Stimulated activated CD4-positive, alpha-beta T cell treated with anti-CD3 and anti-CD28 coated beads, Interleukin-4, amount 100 ng/mL, for 4 hours (primary cell): Measurements from ENCODE around the gene ZNF512.
A peak's percentile ranks its signal among the peaks of the same experiment; 100 is the strongest.

ENCODE experiments used
- DNase-seq, 2 experiments: peaks; one replicate each; pipeline ENCODE4 v3.0.0-alpha.2; 2020

ZNF512 gene

GRCh38 chr2:27638037-27638637, 55.3 kb downstream of the ZNF512 start:
- DNase-seq, result no peak

- no peak for DNase-seq
Observed at GRCh38 chr2:27638709-27639108, 55.9 kb downstream of the ZNF512 start.

- DNase-seq, result no peak
Observed at GRCh38 chr2:27640722-27641245, 57.9 kb downstream of the ZNF512 start.

DNA sequence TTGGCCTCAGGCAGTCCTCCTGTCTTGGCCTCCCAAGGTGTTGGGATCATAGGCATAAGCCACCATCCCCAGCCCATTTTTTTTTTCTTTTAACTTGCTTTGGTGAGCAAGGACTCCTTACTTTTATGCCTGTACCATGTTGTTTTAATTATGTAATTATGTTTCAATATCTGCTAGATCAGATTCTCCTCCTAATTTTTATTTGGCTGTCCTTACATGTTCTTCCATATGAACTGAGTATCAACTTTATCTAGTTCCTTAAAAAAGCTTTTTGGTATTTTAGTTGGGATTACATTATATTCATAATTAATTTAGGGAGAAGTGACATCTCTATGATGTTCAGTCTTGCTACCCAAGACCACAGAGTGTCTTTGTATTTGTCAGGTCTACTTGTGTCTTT, 62.4 kb downstream of the ZNF512 start:
- no peak for DNase-seq

DNA sequence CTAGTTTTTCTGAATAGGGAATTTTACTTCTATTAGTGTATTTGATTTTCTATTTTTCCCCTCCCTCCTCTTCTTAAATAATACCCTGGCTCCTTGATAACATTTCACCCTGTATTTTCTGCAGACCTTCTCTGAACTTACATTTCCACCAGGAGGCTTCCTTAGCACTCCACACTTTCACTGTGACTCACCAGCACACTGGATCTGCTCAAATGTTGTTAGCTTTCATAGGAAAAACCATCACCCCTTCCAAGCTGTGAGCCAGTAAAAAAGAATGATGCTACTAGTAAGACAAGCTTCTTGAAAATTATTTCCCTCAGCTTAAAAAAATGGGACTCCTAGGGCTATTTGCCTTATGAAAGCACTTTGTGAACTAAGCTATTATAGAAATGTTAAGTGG, 64.4 kb downstream of the ZNF512 start:
- no peak for DNase-seq

GRCh38 chr2:27647737-27648136, 64.9 kb downstream of the ZNF512 start:
- DNase-seq, result no peak

DNA sequence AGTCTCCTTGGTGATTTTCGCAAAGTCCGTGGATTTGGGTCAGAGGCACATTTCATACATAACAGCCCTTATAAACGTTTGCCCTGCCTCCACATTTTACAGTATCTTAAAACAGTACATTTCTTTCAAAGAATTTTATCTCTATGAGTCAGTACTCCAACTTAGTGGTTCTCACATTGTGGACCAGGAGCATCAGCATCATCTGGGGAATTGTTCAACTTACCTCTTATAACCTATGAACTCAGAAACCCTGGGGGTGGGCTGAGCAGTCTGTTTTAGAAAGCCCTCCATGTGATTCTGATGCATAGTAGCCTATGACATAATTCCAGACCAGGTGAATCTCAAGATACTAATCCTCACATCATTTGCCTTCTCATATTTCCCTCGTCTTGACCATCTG, 68.2 kb downstream of the ZNF512 start:
- no peak for DNase-seq

DNA sequence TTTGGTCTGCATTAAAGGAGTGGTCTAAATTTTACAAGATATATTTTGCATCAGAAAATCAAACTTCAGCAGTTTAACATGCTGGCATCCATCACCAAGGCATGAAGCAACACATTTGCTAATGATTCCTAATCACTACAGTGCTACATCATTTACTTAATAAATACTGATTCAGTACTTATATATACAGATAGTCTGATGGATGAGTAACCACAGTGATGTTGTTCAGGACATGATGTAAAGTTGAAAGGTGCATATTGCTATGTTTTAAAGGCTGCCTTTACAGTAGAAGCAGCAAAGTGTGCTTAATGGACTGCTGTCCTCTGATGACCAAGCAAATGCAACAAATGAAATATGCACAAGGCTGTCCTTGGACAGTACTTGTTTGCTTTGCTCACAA, 69.5 kb downstream of the ZNF512 start:
- DNase-seq, result no peak

DNA sequence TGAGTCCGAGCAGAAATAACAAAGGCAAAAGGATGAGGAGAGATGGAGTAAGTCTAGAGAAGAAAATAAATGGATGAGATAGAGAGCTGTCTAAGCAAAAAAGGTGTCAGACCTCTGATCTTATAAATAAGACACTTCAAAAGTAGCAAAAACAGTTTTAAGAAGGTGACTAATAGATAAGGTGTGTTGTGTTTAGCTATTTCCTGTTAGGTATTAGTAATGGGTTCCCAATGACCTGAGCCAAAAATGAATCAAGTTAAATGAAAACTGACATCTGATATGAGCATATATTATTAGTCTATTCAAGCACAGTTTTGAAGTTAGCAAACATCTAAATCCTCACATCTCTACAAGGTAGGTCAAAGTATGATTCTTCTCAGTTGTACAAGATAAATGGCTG, 69.9 kb downstream of the ZNF512 start:
- DNase-seq, result no peak

DNA sequence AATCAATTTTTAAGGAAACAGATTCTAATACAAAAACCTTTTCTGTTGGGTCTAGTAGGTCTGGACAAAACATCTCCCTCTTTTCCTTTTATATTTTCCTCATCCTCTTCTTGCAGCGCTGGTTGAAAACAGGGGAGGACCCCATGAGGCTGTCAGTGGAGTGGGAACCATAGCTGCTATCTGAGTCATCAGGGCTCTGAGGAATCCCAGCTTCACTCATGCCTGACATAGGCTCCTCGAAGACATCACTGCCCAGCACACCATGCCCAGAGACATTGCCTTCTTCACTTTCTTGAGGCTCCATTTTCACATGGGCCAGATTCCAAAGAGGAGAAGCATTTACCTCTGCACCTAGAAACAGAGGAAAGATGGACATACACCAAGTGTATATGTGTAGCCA, 70.6 kb downstream of the ZNF512 start:
- no peak for DNase-seq

- no peak for DNase-seq
Observed at GRCh38 chr2:27655155-27655951, 72.5 kb downstream of the ZNF512 start.

- no peak for DNase-seq
Observed at GRCh38 chr2:27661371-27661770, 78.5 kb downstream of the ZNF512 start.

DNA sequence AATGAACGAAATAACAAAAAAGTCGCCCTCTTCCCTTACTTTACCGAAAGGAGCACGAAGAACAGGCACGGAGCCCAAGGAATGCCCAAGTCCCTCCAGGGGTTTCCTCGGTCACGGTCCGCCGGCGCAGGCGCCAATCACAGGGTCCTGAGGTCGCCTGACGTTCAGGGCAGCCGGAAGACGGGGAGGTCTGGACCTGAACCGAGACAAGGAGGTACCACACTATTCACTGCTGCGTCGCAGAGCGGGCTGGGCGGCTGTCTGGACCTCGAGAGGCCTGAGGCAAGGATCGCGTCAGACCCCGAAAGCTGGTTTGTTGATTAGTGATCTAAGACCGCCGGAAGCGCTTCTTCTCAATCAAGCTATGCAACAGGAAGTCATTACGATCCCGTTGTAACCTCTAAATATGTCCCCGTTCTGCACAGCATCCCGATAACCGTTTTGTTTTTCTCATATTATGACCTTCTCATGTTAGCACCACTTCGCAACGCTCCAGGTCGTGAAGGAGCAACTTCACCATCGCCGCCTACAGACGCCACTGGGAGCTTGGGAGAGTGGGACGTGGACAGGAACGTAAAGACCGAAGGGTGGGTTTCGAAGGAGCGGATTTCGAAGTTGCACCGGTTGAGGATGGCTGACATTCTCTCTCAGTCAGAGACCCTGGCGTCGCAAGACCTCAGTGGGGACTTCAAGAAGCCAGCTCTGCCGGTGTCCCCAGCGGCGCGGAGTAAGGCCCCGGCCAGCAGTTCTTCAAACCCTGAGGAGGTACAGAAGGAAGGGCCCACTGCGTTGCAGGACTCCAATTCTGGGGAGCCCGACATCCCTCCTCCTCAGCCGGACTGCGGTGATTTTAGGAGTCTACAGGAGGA, 80.7 kb downstream of the ZNF512 start, which contains the start of the genes SLC4A1AP and SUPT7L:
Gene SLC4A1AP (plus strand): TSS at position 605 of the 869 bp plus-strand sequence. CDS start 26 bp downstream, at position 631.
Gene SUPT7L (minus strand): TSS at position 330 of the 869 bp plus-strand sequence. CDS start 1,422 bp downstream, outside the sequence.
- DNase-seq, result peak; percentile 59 to 62

DNA sequence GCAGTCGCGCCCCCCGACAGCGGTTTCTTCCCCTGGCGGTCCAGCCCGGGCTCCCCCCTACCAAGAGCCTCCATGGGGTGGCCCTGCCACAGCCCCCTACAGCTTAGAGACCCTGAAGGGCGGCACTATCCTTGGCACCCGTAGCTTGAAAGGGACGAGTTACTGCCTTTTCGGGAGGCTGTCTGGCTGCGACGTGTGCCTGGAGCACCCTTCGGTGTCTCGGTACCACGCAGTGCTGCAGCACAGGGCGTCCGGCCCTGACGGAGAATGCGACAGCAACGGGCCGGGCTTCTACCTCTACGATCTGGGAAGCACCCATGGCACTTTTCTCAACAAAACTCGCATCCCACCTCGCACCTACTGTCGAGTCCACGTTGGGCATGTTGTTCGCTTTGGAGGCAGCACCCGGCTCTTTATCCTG, 81.3 kb downstream of the ZNF512 start:
- peak in 1 of 2 experiments; percentile 5 for DNase-seq

DNA sequence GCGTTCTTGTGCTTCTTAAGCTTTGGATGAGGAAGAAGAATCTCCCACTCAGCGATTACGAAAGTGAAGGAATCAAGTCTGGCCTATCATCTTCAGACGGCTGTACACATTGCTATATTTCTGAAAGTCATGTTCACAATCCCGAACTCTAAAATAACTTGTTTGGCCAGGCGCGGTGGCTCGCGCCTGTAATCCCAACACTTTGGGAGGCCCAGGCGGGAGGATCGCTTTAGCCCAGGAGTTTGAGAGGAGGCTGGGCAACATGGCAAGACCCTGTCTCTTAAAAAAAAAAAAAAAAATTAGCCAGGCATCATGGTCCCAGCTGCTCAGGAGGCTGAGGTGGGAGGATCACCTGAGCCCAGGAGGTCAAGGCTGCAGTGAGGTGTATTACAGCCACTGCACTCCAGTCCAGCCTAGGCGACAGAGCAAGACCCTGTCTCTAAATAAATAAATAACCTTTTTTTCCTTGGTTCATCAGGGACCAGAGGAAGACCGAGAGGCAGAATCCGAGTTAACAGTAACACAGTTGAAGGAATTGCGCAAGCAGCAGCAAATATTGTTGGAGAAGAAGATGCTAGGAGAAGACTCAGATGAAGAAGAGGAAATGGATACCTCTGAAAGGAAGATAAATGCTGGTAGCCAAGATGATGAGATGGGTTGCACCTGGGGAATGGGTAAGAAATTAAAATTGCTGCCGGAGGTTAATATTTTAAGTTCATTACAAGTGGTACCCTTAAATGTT, 82.0 kb downstream of the ZNF512 start:
- DNase-seq, result no peak

DNA sequence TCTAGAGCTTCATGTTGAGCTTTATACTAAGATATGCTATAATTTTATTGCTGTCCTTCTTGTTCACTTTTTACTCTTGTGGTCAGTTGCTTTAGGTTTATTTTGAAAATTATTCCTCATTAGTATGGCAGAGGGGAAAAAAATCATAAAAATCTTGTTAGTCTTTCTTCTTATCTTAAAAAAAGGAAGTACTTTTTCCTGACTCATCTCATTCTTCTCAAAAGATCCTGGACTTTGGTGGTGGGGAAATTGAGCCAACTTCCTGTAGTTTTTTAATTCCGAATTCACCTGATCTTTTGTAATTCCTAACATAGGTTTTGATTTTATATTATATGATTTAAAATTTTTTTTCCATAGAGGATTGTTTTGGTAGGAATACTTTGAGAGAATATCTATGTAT, 84.6 kb downstream of the ZNF512 start:
- DNase-seq, result no peak

GRCh38 chr2:27671235-27671634, 88.4 kb downstream of the ZNF512 start:
- DNase-seq, result no peak
